ENCODE measurements around the gene AZI2.

GRCh38 chr3:28301688-28302087, 46.9 kb downstream of the AZI2 start:
- TF ChIP-seq CTCF (IDR thresholded peaks at IDR 0.05 in 4 of 5, conservative IDR thresholded peaks at IDR 0.05 in 1 of 5) (no peak), POLR2A (IDR thresholded peaks at IDR 0.05) (no peak)

All from gastrocnemius medialis (tissue), 4 donors.